Psoas muscle (tissue), 8 donors: ENCODE results near the gene GNB2. TPM values are rescaled to one million over a fixed set of nuclear protein-coding genes. Genes with fewer than 3 reads are reported as not detected.

Source experiments
- ATAC-seq, 4 donors: fragments of 200-7000 bp; cut with Tn5 transposase; one replicate each; pipeline ENCODE4 v1.9.1; 2020; ENCODE audit warnings: moderate library complexity in 3 of 4, mild to moderate bottlenecking in 2 of 4
- DNase-seq, 2 donors: peaks; one replicate each; pipeline ENCODE4 v3.0.0-alpha.2; 2020
- H3K27ac ChIP-seq: fragments of 200-600 bp; one replicate; pipeline ENCODE4 v1.8.0; 2022
- H3K27me3 ChIP-seq, 3 donors: fragments of 200-600 bp in 1 of 3; one replicate each; pipeline versions ENCODE4 v1.6.1 to v1.8.0; 2013 to 2022; ENCODE audit warnings: low read length in 2 of 3, mild to moderate bottlenecking in 2 of 3, moderate library complexity in 1 of 3; ENCODE audit not compliant: insufficient read depth in 3 of 3
- H3K36me3 ChIP-seq, 2 donors: fragments of 200-600 bp in 1 of 2; one replicate each; pipeline versions ENCODE4 v1.6.1 to v1.8.0; 2013 to 2022; ENCODE audit warnings: low read depth in 1 of 2, mild to moderate bottlenecking in 1 of 2, moderate library complexity in 1 of 2; ENCODE audit not compliant: insufficient read depth in 1 of 2
- H3K4me1 ChIP-seq: fragments of 200-600 bp; one replicate; pipeline ENCODE4 v1.8.0; 2022
- H3K4me3 ChIP-seq: fragments of 200-600 bp; one replicate; pipeline ENCODE4 v1.8.0; 2022; ENCODE audit warnings: mild to moderate bottlenecking
- H3K9me3 ChIP-seq: fragments of 200-600 bp; one replicate; pipeline ENCODE4 v1.8.0; 2022
- WGBS, 3 donors: extraction: QIAGEN DNeasy Blood & Tissue Kit; methylation state at CpG; one replicate each; pipeline versions ENCODE4 v1.1.6 to v1.1.7; 2013; 5-methylcytosine and 5-hydroxymethylcytosine counted together
- intact Hi-C, 2 donors: fragments of 100-400 bp; cut with DNase I; formaldehyde crosslinking; loops; one replicate each; pipeline versions ENCODE4 v1.11.0 to v1.14.2; 2022
- polyA plus RNA-seq, 3 donors: library from polyadenylated mRNA; stranded (reverse); fragments of 200-250 nt; gene quantifications; one replicate each; pipeline ENCODE4 v1.2.3, GENCODE V29; 2013
- total RNA-seq, 4 donors: library from RNA; stranded (reverse); fragmentation: NEBNext Ultra II Directional in 2 of 4; extraction: Animal tissue kit (Norgen Biotek cat#: 25700) in 2 of 4; gene quantifications; one replicate each; pipeline versions ENCODE4 v1.2.1 to v1.2.4, GENCODE V29; 2021 to 2023
- TF ChIP-seq, protein P1 (sequence below): fragments of 200-600 bp; IDR thresholded peaks from one replicate; pipeline ENCODE4 v1.8.0; 2022; ENCODE audit warnings: antibody characterized with exemption
- donor health status: healthy with polysubstance abuse.
- donor health status: DM: no; HTN: no; CAD: no; lungs with moderate emphysema.
- donor health status: Bipolar disorder and iron deficiency.
- donor health status: healthy.
- donor health status: DM: yes; HTN: yes; CAD: no.
- donor health status: DM: no; HTN: no; CAD: no.
- donor health status: DM: no; HTN: no; CAD: no.
- donor health status: DM: yes; HTN: yes; CAD: no.

The GNB2 gene
- total and polyA plus RNA-seq, 7 donors, result 87.1 to 148 (median 117) TPM

DNA sequence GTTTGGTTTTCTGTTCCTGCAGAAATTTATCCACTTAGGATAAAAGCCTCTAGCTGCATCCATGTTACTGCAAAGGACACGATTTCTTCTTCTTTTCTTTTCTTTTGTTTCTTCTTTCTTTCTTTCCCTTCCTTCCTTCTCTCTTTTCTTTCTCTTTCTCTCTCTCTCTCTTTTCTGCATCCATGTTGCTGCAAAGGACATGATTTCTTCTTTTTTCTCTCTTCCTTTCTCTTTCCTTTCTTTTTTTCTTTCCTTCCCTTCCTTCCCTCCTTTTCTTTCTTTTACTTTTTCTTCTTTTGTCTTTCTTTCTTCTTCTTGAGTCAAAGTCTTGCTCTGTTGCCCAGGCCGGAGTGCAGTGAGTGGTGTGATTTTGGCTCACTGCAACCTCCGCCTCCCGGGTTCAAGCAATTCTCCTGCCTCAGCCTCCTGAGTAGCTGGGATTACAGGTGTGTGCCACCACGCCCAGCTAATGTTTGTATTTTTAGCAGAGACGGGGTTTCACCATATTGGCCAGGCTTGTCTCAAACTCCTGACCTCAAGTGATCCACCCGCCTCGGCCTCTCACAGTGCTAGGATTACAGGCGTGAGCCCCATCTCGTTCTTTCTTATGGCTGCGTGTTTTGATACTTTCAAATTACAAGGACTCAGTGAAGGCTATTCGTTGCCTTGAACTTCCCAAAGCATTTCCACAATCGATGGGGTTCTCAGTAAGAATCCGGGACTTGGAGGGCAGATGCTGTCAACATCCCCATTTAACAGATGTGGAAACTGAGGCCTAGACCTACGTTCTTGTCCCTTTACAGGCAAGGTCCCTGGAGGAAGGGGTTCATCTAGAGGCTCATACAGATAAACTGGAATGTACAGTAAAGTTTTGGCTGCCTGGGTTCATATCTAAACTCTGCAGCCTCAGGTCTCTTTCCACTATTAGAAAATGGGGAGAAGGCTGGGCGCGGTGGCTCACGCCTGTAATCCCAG, 1.9 kb upstream of the GNB2 start:
- peak in 1 of 2 donors; percentile 2 for DNase-seq
- Histone ChIP-seq H3K27ac (no peak overlapping the region), H3K9me3 (no peaks in the 10 kb centered on the region), H3K4me1 (no peaks in the 10 kb centered on the region), H3K27me3 (no peaks in the 10 kb centered on the region), H3K4me3 (no peak overlapping the region), H3K36me3 (peaks cover 0 to 5% of the 10 kb centered on the region in 2 donors)
- TF ChIP-seq, protein P1, sequence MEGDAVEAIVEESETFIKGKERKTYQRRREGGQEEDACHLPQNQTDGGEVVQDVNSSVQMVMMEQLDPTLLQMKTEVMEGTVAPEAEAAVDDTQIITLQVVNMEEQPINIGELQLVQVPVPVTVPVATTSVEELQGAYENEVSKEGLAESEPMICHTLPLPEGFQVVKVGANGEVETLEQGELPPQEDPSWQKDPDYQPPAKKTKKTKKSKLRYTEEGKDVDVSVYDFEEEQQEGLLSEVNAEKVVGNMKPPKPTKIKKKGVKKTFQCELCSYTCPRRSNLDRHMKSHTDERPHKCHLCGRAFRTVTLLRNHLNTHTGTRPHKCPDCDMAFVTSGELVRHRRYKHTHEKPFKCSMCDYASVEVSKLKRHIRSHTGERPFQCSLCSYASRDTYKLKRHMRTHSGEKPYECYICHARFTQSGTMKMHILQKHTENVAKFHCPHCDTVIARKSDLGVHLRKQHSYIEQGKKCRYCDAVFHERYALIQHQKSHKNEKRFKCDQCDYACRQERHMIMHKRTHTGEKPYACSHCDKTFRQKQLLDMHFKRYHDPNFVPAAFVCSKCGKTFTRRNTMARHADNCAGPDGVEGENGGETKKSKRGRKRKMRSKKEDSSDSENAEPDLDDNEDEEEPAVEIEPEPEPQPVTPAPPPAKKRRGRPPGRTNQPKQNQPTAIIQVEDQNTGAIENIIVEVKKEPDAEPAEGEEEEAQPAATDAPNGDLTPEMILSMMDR, result no peak
- 83 to 86% (median 85%) methylated on average over 18 of the region's 18 CpGs for WGBS, 3 donors
- ATAC-seq, result no peak
- intact Hi-C loops, result loop anchor here (5.0 kb wide), 2 partner anchors 44 to 59 kb away; partner anchors contain the start of gene MOSPD3 (in 2 of the 2)

DNA sequence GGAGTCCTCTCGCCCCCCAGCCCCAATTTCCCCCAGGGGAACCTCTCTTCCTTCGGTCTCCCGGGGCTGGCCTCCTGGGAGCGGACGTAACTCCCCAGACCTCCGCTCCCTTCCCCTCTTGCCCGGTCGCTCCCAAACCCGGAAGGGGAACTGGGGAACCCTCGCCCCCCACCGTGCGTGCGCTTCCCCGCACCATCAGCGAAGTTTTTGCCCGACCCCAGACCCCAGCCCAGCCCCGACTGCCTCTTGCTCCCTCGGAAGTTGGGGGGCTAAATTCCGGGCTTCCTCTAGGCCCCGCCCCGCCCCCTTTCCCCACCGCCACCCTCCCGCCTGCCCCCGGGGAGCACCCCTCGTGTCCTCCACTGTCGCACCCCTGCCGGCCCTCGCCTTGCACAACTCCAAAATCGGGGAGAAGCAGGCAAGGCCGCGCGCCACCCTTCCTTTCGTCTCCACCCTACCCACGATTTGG, 436 bp downstream of the GNB2 start:
- H3K27me3 ChIP-seq, result no peaks in the 10 kb centered on the region
- WGBS, 3 donors, result 0 to 2% (median 0%) methylated on average over 16 to 34 of the region's 34 CpGs
- peak overlapping the region; percentile 97 for H3K27ac ChIP-seq
- H3K4me1 ChIP-seq, result no peaks in the 10 kb centered on the region
- H3K9me3 ChIP-seq, result no peaks in the 10 kb centered on the region
- ATAC-seq (peak in 3 of 4 donors; percentile 5 to 21 (median 7)), DNase-seq (peak; percentile 66 to 84)
- intact Hi-C loops, result loop anchor here (1.0 to 5.0 kb wide), 4 partner anchors 19 to 90 kb away; partner anchors contain the start of gene MOSPD3 (in 2 of the 2)
- peak overlapping the region; percentile 92 for H3K4me3 ChIP-seq
- peaks cover 0 to 28% of the 10 kb centered on the region in 2 donors for H3K36me3 ChIP-seq
- TF ChIP-seq, protein P1, result no peak

DNA sequence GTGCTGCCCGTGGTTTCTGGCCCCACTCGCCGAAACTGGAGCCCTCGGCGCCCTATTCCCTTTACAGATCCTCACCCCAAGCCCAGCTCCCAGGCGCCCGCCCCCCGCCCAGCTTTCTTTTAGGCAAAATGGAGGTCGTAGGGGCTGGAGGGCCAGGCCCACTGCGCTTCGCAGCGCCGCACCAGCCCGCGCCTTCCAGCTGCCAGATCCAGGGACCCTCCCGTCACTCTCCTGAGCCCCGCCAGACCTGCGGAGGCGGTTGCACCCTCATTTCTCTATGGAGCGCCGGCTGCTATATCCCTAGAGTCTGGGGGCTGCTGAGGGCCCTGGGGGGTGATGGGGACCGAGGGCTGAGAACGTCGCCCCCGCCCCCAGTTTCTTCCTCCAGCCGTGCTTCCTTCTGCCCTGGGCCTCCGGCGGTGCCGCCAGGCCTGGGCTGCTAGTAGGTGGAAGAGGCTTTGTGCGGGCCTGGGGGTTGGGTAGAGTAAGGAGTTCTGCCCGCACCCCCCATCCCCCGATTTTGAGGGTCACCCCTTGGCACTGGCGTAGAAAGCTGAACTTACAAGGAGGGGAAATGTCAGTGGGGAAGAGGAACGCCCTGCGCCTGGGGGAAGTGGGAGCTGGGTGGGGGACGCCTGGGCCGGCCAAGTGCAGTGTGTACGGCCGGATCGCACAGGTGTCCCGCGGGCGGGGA, 1.0 kb downstream of the GNB2 start:
- peak overlapping the region; percentile 97 for H3K27ac ChIP-seq
- peak overlapping the region; percentile 92 for H3K4me3 ChIP-seq
- TF ChIP-seq, protein P1, result no peak
- no peaks in the 10 kb centered on the region for H3K27me3 ChIP-seq
- WGBS, 3 donors, result 0 to 1% (median 0%) methylated on average over 43 of the region's 43 CpGs
- H3K4me1 ChIP-seq, result no peaks in the 10 kb centered on the region
- ATAC-seq (peak in 2 of 4 donors; percentile 1 to 7), DNase-seq (peak in 1 of 2 donors; percentile 68)
- intact Hi-C loops, result loop anchor here (1.0 to 5.0 kb wide), 5 partner anchors 18 to 90 kb away; partner anchors contain the start of genes MOSPD3 (in 2 of the 2), FBXO24 (in 1 of the 2) and LRCH4 (in 1 of the 2)
- no peaks in the 10 kb centered on the region for H3K9me3 ChIP-seq
- peaks cover 0 to 34% of the 10 kb centered on the region in 2 donors for H3K36me3 ChIP-seq

- peak overlapping the region; percentile 97 for H3K27ac ChIP-seq
These were observed 1.5 kb downstream of the GNB2 start for GRCh38 chr7:100675105-100675451.

More at GRCh38 chr7:100675105-100675451, 1.5 kb downstream of the GNB2 start:
- TF ChIP-seq, protein P1, result no peak
- DNase-seq, result no peak
- Histone ChIP-seq H3K4me3 (peak overlapping the region; percentile 92), H3K27me3 (no peaks in the 10 kb centered on the region), H3K36me3 (peaks cover 0 to 38% of the 10 kb centered on the region in 2 donors), H3K9me3 (no peaks in the 10 kb centered on the region), H3K4me1 (no peaks in the 10 kb centered on the region)
- intact Hi-C loops, result loop anchor here (2.0 to 5.0 kb wide), 2 partner anchors 18 to 88 kb away; partner anchors contain the start of genes FBXO24 (in 1 of the 2) and LRCH4 (in 1 of the 2)
- ATAC-seq, result no peak
- 0 to 1% (median 0%) methylated on average over 22 to 46 of the region's 46 CpGs for WGBS, 3 donors
